Fibroblast of lung (primary cell): ENCODE data around the gene TMPRSS11A.

Experiments used
- EZH2 ChIP-seq: IDR thresholded peaks from 2 replicates; pipeline ENCODE4 v1.5.1; 2012; ENCODE audit warnings: low read length, control low read depth, mild to moderate bottlenecking; ENCODE audit errors: missing control alignments
- TF ChIP-seq, protein P1 (sequence below), 2 donors: IDR thresholded peaks in 1 of 2; conservative IDR thresholded peaks in 1 of 2; 1 replicate in 1 of 2; 2 replicates in 1 of 2; pipeline ENCODE4 v1.5.1; 2011 to 2012; ENCODE audit warnings: low read length in 2 of 2, control low read depth in 1 of 2, inconsistent platforms in 1 of 2, low read depth in 1 of 2, mild to moderate bottlenecking in 1 of 2

DNA sequence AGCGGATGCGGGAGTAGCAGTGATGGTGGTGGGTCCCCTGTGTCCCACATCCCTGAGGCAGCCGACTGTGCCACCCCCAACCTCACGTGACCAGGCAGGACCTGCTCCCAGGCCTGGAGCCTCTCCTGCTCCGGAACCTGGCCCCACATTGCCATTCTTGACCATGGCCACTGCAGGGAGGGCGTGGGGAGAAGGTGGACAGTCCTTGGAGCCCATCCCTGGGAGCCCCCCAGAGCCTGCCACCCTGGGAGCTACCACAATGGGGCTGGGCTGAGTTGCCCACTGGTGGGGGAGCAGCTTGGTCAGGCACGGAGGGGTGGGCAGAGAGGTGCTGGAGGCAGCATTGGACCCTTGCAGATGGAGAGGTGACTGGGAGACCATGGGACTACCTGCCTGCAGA, 36.8 kb downstream of the TMPRSS11A start:
- TF ChIP-seq, protein P1, sequence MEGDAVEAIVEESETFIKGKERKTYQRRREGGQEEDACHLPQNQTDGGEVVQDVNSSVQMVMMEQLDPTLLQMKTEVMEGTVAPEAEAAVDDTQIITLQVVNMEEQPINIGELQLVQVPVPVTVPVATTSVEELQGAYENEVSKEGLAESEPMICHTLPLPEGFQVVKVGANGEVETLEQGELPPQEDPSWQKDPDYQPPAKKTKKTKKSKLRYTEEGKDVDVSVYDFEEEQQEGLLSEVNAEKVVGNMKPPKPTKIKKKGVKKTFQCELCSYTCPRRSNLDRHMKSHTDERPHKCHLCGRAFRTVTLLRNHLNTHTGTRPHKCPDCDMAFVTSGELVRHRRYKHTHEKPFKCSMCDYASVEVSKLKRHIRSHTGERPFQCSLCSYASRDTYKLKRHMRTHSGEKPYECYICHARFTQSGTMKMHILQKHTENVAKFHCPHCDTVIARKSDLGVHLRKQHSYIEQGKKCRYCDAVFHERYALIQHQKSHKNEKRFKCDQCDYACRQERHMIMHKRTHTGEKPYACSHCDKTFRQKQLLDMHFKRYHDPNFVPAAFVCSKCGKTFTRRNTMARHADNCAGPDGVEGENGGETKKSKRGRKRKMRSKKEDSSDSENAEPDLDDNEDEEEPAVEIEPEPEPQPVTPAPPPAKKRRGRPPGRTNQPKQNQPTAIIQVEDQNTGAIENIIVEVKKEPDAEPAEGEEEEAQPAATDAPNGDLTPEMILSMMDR (conservative IDR thresholded peaks at IDR 0.05 in 1 of 2, IDR thresholded peaks at IDR 0.05 in 1 of 2; ENCODE audit: low read depth in 1 of 2, low read length in 2 of 2), result no peak
- no peak for TF ChIP-seq EZH2
